ENCODE data around the gene FAM13C. TPM values are rescaled to one million over a fixed set of nuclear protein-coding genes. Genes with fewer than 3 reads are reported as not detected.

The FAM13C gene
- total and polyA plus RNA-seq, 2 of the 13 experiments (the other 11 are each of a cell fraction or from before 2014, with no cell fraction given), result 0.07 to 0.26 TPM

GRCh38 chr10:59383436-59383835 lies 21.1 kb upstream of the FAM13C start (continued):
- TF ChIP-seq MTERF4 (CRISPR knock-in tag; IDR thresholded peaks at IDR 0.05) (no peak), PHF5A (CRISPR knock-in tag; IDR thresholded peaks at IDR 0.05; ENCODE audit: low read depth, unreplicated experiment) (no peak), SP2 (CRISPR knock-in tag; IDR thresholded peaks at IDR 0.05) (no peak), ZNF260 (CRISPR knock-in tag; IDR thresholded peaks at IDR 0.05; ENCODE audit: borderline replicate concordance, low read depth) (no peak), TIGD3 (CRISPR knock-in tag; IDR thresholded peaks at IDR 0.05; ENCODE audit: borderline replicate concordance) (no peak)

- Histone ChIP-seq H3K27me3 (ENCODE audit: control insufficient read depth in 1 of 2, insufficient read depth in 2 of 2, low read length in 2 of 2) (peaks cover 0 to 4% of the 10 kb centered on the region in 2 experiments; a peak in 1 of 5 replicates), H3K9ac (ENCODE audit: insufficient read depth, low read depth, low read length) (no peak overlapping the region), H2AFZ (ENCODE audit: low read length) (no peak overlapping the region), H3K4me1 (ENCODE audit: insufficient read depth, low read length) (no peaks in the 10 kb centered on the region), H3K9me3 (ENCODE audit: low read length) (no peaks in the 10 kb centered on the region), H3K79me2 (ENCODE audit: insufficient read depth, low read length) (no peaks in the 10 kb centered on the region), H3K27ac (ENCODE audit: extremely low read length, insufficient read depth, low read length) (no peak overlapping the region), H4K20me1 (ENCODE audit: insufficient read depth, low read length) (no peaks in the 10 kb centered on the region), H3K4me2 (ENCODE audit: low read depth, low read length) (no peak overlapping the region), H3K4me3 (replicated peaks in 1 of 3; ENCODE audit: insufficient read depth in 1 of 3, low read depth in 2 of 3, low read length in 3 of 3) (no peak overlapping the region), H3K36me3 (replicated peaks in 1 of 2; ENCODE audit: control insufficient read depth in 1 of 2, insufficient read depth in 2 of 2, low read length in 2 of 2) (no peaks in the 10 kb centered on the region)
- ChIA-PET POLR2A (no interaction called here), CTCF (ENCODE audit: low intra/inter-chr PET ratio, low total read pairs) (no interaction called here)
- DNase-seq (ENCODE audit: low spot score), result no peak
- FAIRE-seq, result no peak
- intact Hi-C loops (cut with micrococcal nuclease; ENCODE audit: unreplicated experiment), result loop anchor here (5.0 kb wide), 1 partner anchor 1506 kb away; no protein-coding TSS in a partner anchor
- BruUV-seq (replicated peaks), result no TSS peak
- WGBS (ENCODE audit: low lambda C conversion rate), result 0% methylated on average over 3 of the region's 3 CpGs
- no peak for ATAC-seq
- in situ Hi-C loops (cut with HindIII; ENCODE audit: extremely low pct_ligation_motif_present, low pct_unique_long_range_greater_than_20kb), result no loop called here
- TF ChIP-seq ARNTL (CRISPR knock-in tag; IDR thresholded peaks at IDR 0.05) (no peak), HIVEP1 (CRISPR knock-in tag; IDR thresholded peaks at IDR 0.05) (no peak), ZNF256 (CRISPR knock-in tag; conservative IDR thresholded peaks at IDR 0.05) (no peak), ZNF317 (CRISPR knock-in tag; IDR thresholded peaks at IDR 0.05) (no peak), ATF7-NPFF (CRISPR knock-in tag; IDR thresholded peaks at IDR 0.05; ENCODE audit: low read depth) (no peak), ZC3H4 (CRISPR knock-in tag; IDR thresholded peaks at IDR 0.05; ENCODE audit: borderline replicate concordance) (no peak), CBX2 (IDR thresholded peaks at IDR 0.05; ENCODE audit: low read depth, low read length) (no peak), CBX2 (CRISPR knock-in tag; IDR thresholded peaks at IDR 0.05; ENCODE audit: low read depth) (no peak), ZNF44 (CRISPR knock-in tag; IDR thresholded peaks at IDR 0.05) (no peak), ZNF788 (CRISPR knock-in tag; IDR thresholded peaks at IDR 0.05; ENCODE audit: borderline replicate concordance) (no peak), ZNF550 (CRISPR knock-in tag; IDR thresholded peaks at IDR 0.05; ENCODE audit: borderline replicate concordance) (no peak)
- TF ChIP-seq, protein P1, sequence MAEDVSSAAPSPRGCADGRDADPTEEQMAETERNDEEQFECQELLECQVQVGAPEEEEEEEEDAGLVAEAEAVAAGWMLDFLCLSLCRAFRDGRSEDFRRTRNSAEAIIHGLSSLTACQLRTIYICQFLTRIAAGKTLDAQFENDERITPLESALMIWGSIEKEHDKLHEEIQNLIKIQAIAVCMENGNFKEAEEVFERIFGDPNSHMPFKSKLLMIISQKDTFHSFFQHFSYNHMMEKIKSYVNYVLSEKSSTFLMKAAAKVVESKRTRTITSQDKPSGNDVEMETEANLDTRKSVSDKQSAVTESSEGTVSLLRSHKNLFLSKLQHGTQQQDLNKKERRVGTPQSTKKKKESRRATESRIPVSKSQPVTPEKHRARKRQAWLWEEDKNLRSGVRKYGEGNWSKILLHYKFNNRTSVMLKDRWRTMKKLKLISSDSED (CRISPR knock-in tag; IDR thresholded peaks at IDR 0.05), result no peak
- TF ChIP-seq, protein P2, sequence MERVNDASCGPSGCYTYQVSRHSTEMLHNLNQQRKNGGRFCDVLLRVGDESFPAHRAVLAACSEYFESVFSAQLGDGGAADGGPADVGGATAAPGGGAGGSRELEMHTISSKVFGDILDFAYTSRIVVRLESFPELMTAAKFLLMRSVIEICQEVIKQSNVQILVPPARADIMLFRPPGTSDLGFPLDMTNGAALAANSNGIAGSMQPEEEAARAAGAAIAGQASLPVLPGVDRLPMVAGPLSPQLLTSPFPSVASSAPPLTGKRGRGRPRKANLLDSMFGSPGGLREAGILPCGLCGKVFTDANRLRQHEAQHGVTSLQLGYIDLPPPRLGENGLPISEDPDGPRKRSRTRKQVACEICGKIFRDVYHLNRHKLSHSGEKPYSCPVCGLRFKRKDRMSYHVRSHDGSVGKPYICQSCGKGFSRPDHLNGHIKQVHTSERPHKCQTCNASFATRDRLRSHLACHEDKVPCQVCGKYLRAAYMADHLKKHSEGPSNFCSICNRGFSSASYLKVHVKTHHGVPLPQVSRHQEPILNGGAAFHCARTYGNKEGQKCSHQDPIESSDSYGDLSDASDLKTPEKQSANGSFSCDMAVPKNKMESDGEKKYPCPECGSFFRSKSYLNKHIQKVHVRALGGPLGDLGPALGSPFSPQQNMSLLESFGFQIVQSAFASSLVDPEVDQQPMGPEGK (CRISPR knock-in tag; IDR thresholded peaks at IDR 0.05), result no peak
These were observed 20.5 kb upstream of the FAM13C start for GRCh38 chr10:59382831-59383295.

Data from HepG2 (cell line).